Left ventricle myocardium inferior (tissue), 1 donor: ENCODE results near the gene SDK1. TPM values are rescaled to one million over a fixed set of nuclear protein-coding genes. Genes with fewer than 3 reads are reported as not detected.

Source experiments
- DNase-seq: peaks from one replicate; pipeline ENCODE4 v3.0.0-alpha.2; 2020
- H3K27ac ChIP-seq: fragments of 200-600 bp; replicated peaks from 2 replicates; pipeline ENCODE4 v1.8.0; 2021
- H3K27me3 ChIP-seq: fragments of 200-600 bp; 2 replicates; pipeline ENCODE4 v1.8.0; 2021; ENCODE audit warnings: low read depth
- H3K36me3 ChIP-seq: fragments of 200-600 bp; 2 replicates; pipeline ENCODE4 v1.8.0; 2021
- H3K4me1 ChIP-seq: fragments of 200-600 bp; 2 replicates; pipeline ENCODE4 v1.8.0; 2021
- H3K4me3 ChIP-seq: fragments of 200-600 bp; 2 replicates; pipeline ENCODE4 v1.8.0; 2021; ENCODE audit warnings: mild to moderate bottlenecking, moderate library complexity
- H3K9me3 ChIP-seq: fragments of 200-600 bp; replicated peaks from 2 replicates; pipeline ENCODE4 v1.8.0; 2021
- CTCF ChIP-seq: fragments of 200-600 bp; IDR thresholded peaks from 2 replicates; pipeline ENCODE4 v1.8.0; 2021; ENCODE audit warnings: antibody characterized with exemption, mild to moderate bottlenecking, borderline replicate concordance
- intact Hi-C: fragments of 100-400 bp; cut with micrococcal nuclease; formaldehyde crosslinking; loops from one replicate; pipeline ENCODE4 v1.11.0; 2022
- total RNA-seq: library from RNA; stranded (reverse); fragmentation: NEBNext Ultra II Directional; extraction: Animal tissue kit (Norgen Biotek cat#: 25700); gene quantifications from one replicate; pipeline ENCODE4 v1.2.1, GENCODE V29; 2021
- donor health status: DM: no; HTN: yes; CAD: no; lungs with severe emphysema.

SDK1 gene
- total RNA-seq, 1 donor from 2014 or later, result 1.3 TPM

- no peak overlapping the region for H3K27ac ChIP-seq
- peaks cover 3% of the 10 kb centered on the region for H3K4me1 ChIP-seq
- H3K4me3 ChIP-seq, result no peak overlapping the region
- no peak for DNase-seq
- H3K27me3 ChIP-seq, result no peaks in the 10 kb centered on the region
- intact Hi-C loops, result no loop called here
- H3K9me3 ChIP-seq, result no peaks in the 10 kb centered on the region
- no peak for TF ChIP-seq CTCF
- H3K36me3 ChIP-seq, result no peaks in the 10 kb centered on the region
Measured at GRCh38 chr7:4191525-4191924, 890.5 kb downstream of the SDK1 start.

GRCh38 chr7:4195660-4196059 lies 894.6 kb downstream of the SDK1 start:
- intact Hi-C loops, result no loop called here

GRCh38 chr7:4196121-4196819 lies 895.2 kb downstream of the SDK1 start:
- H3K4me3 ChIP-seq, result no peak overlapping the region
- no peak for DNase-seq
- no peaks in the 10 kb centered on the region for H3K27me3 ChIP-seq
- no peaks in the 10 kb centered on the region for H3K36me3 ChIP-seq
- no peak overlapping the region for H3K27ac ChIP-seq
- no peaks in the 10 kb centered on the region for H3K4me1 ChIP-seq
- TF ChIP-seq CTCF, result no peak
- H3K9me3 ChIP-seq, result peaks cover 10% of the 10 kb centered on the region
- intact Hi-C loops, result no loop called here

More at GRCh38 chr7:4195660-4196059, 894.6 kb downstream of the SDK1 start:
- no peak overlapping the region for H3K4me3 ChIP-seq
- no peak overlapping the region for H3K27ac ChIP-seq
- no peaks in the 10 kb centered on the region for H3K36me3 ChIP-seq
- peaks cover 7% of the 10 kb centered on the region for H3K9me3 ChIP-seq
- H3K27me3 ChIP-seq, result no peaks in the 10 kb centered on the region
- no peak for DNase-seq
- no peaks in the 10 kb centered on the region for H3K4me1 ChIP-seq
- TF ChIP-seq CTCF, result no peak

- Histone ChIP-seq H3K27me3 (no peaks in the 10 kb centered on the region), H3K9me3 (peaks cover 10% of the 10 kb centered on the region), H3K36me3 (no peaks in the 10 kb centered on the region), H3K27ac (no peak overlapping the region), H3K4me3 (no peak overlapping the region), H3K4me1 (no peaks in the 10 kb centered on the region)
- no peak for DNase-seq
- no peak for TF ChIP-seq CTCF
- intact Hi-C loops, result no loop called here
Measured at GRCh38 chr7:4198301-4198700, 897.2 kb downstream of the SDK1 start.

DNA sequence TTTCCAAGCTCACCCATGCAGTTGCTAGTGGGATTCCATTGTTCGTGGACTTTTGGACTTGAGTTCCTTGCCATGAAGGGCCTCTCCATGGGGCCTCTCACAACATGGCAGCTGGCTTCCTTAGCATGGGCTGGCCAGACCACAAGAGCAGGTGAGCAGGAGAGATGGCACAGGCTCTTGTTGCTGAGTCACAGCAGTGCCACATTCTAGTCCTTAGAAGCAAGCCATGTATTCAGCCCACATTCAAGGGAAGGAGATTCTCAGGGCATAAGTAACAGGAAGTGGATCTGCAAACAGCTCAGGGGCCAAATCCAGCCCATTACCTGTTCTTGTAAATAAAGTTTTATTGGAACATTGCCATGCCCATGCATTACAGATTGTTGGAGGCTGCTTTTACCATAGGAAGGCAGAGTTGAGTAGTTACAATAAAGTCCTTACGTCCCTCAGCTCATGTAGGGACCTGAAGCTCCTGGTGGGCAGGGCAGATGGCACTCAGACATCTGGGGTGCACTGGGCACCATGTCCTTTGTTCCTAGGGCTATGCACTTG lies 899.6 kb downstream of the SDK1 start:
- H3K4me1 ChIP-seq, result no peaks in the 10 kb centered on the region
- intact Hi-C loops, result no loop called here
- no peaks in the 10 kb centered on the region for H3K36me3 ChIP-seq
- no peak overlapping the region for H3K4me3 ChIP-seq
- DNase-seq, result no peak
- H3K9me3 ChIP-seq, result peaks cover 10% of the 10 kb centered on the region
- no peaks in the 10 kb centered on the region for H3K27me3 ChIP-seq
- no peak for TF ChIP-seq CTCF
- no peak overlapping the region for H3K27ac ChIP-seq
